PC-3 (cell line): ENCODE measurements around the gene MRPL37. TPM values are rescaled to one million over a fixed set of nuclear protein-coding genes. Genes with fewer than 3 reads are reported as not detected.

Experiments used
- ATAC-seq: fragments of 200-7000 bp; cut with Tn5 transposase; 2 replicates; pipeline ENCODE4 v1.9.1; 2020; ENCODE audit warnings: mild to moderate bottlenecking, moderate library complexity
- BruUV-seq: library from RNA; stranded (reverse); fragments of 400-500 nt; replicated peaks from 2 replicates; lab custom pipeline; 2021; lab: Mats Ljungman, UMichigan
- CTCF ChIA-PET: fragments of 300-600 bp; sonication (Branson Sonifier 250); formaldehyde crosslinking; loops from one replicate; lab custom pipeline; 2022; ENCODE audit warnings: antibody characterized with exemption; lab: Charles Lee
- POLR2A ChIA-PET: fragments of 300-600 bp; sonication (Branson Sonifier 250); formaldehyde crosslinking; loops from one replicate; lab custom pipeline; 2022; ENCODE audit warnings: antibody characterized with exemption; ENCODE audit not compliant: unreplicated experiment; lab: Charles Lee
- DNase-seq: peaks from one replicate; pipeline ENCODE4 v3.0.0-alpha.2; 2015
- H2AFZ ChIP-seq: fragments of 300-600 bp; sonication (generic); 2 replicates; pipeline ENCODE4 v1.6.0; 2016; ENCODE audit warnings: antibody characterized with exemption, low read length
- H3F3A ChIP-seq: fragments of 300-600 bp; sonication (generic); one replicate; pipeline ENCODE4 v1.6.0; 2017; ENCODE audit warnings: antibody characterized with exemption, low read length, control low read depth, mild to moderate bottlenecking; ENCODE audit not compliant: unreplicated experiment
- H3K27ac ChIP-seq: fragments of 300-600 bp; sonication (generic); 2 replicates; pipeline ENCODE4 v1.5.1; 2016; ENCODE audit warnings: mild to moderate bottlenecking, low read length
- H3K27me3 ChIP-seq: fragments of 300-600 bp; sonication (generic); 2 replicates; pipeline ENCODE4 v1.6.1; 2016; ENCODE audit warnings: low read length, mixed read lengths
- H3K36me3 ChIP-seq: fragments of 300-600 bp; sonication (generic); 2 replicates; pipeline ENCODE4 v1.6.1; 2016; ENCODE audit warnings: low read depth, mixed run types, low read length, mixed read lengths
- H3K4me1 ChIP-seq: fragments of 300-600 bp; sonication (generic); 2 replicates; pipeline ENCODE4 v1.5.1; 2016; ENCODE audit warnings: low read length; ENCODE audit not compliant: insufficient read depth
- H3K4me2 ChIP-seq: fragments of 300-600 bp; sonication (generic); 2 replicates; pipeline ENCODE4 v1.6.0; 2016; ENCODE audit warnings: low read length
- H3K4me3 ChIP-seq: fragments of 300-600 bp; sonication (generic); 2 replicates; pipeline ENCODE4 v1.5.1; 2016; ENCODE audit warnings: mild to moderate bottlenecking, low read length, mixed read lengths
- H3K79me2 ChIP-seq: fragments of 300-600 bp; sonication (generic); 2 replicates; pipeline ENCODE4 v1.6.1; 2017; ENCODE audit warnings: low read length, mixed read lengths
- H3K9ac ChIP-seq: fragments of 300-600 bp; sonication (generic); 2 replicates; pipeline ENCODE4 v1.6.0; 2016; ENCODE audit warnings: mild to moderate bottlenecking, low read length
- H3K9me2 ChIP-seq: fragments of 300-600 bp; sonication (generic); replicated peaks from 2 replicates; pipeline ENCODE4 v1.6.1; 2016; ENCODE audit warnings: mixed run types, low read length, mixed read lengths
- H3K9me3 ChIP-seq: fragments of 300-600 bp; sonication (generic); 2 replicates; pipeline ENCODE4 v1.6.1; 2016; ENCODE audit warnings: low read length, mixed read lengths
- H4K20me1 ChIP-seq: fragments of 300-600 bp; sonication (generic); 2 replicates; pipeline ENCODE4 v1.6.1; 2016; ENCODE audit warnings: low read length, mixed read lengths
- EZH2 ChIP-seq: fragments of 300-600 bp; sonication (generic); IDR thresholded peaks from one replicate; pipeline ENCODE4 v1.6.1; 2017; ENCODE audit warnings: antibody characterized with exemption, mild to moderate bottlenecking, low read length; ENCODE audit not compliant: unreplicated experiment
- EZH2phosphoT487 ChIP-seq: fragments of 300-600 bp; sonication (generic); IDR thresholded peaks from 2 replicates; pipeline ENCODE4 v1.6.1; 2018; ENCODE audit warnings: mild to moderate bottlenecking, antibody characterized with exemption, low read length, borderline replicate concordance
- intact Hi-C: fragments of 100-400 bp; cut with micrococcal nuclease; formaldehyde crosslinking; loops from 2 replicates; pipeline ENCODE4 v1.9.0; 2023
- total RNA-seq: library from RNA; depleted of rRNA; stranded (reverse); fragments of >200 nt; gene quantifications from 2 replicates; pipeline ENCODE4 v1.2.3, GENCODE V29; 2014
- TF ChIP-seq, protein P1 (sequence below): fragments of 300-600 bp; sonication (generic); conservative IDR thresholded peaks from 2 replicates; pipeline ENCODE4 v1.5.1; 2017; ENCODE audit warnings: antibody characterized with exemption, low read depth, mild to moderate bottlenecking, low read length

Gene MRPL37
- total RNA-seq, 1 experiment from 2014 or later: 191 TPM

DNA sequence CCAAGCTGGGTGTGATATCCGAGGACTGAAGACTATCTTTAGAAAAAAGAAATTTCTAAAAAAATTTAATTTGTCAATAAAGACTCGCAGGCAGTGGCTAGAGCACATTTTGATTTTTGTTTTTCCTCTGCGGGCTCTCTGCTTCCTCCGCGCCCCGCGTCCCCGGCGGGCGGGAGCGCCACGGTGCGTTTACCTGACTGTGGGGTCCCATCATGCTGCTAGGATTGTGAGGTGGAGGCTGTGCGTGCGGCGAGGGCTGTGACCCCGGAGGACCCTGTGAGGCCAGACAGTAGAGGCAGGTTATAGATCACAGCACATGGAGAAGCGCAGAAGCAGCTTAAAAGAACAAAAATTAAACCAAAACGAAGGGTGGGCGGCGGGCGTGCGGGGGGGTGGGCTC is 57.9 kb downstream of the MRPL37 start:
- no TSS peak for BruUV-seq
- POLR2A ChIA-PET: no interaction called here

DNA sequence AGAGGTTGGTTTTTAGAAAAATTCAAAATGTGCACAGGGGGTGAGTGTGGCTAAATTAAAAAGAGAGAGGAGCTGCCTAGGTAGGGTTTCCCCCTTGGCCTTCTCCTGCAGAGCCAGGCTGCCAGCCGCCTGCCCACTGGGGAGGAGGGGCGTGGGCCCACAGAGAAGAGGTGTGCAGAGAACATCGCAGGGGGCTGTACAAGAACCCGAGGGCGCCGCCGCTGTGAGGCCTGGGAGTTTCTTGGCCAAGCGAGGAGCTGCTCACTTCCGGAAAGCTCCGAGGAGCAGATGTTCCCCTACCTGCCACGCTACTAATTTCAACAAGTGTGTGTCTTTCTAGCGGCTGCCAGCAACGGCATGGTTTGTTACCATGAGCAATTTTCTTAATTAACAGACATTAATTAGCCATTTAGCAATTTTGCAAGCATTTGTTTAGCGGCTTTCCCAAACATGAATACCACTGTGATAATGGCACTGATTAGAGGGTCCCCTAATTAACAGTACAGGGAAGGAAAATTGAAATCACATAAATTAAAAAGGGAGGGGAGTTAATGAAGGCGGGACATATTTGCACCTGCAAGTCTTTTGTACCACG is 59.7 kb downstream of the MRPL37 start:
- H4K20me1 ChIP-seq: no peaks in the 10 kb centered on the region
- H3K9me2 ChIP-seq: no peaks in the 10 kb centered on the region
- DNase-seq: no peak
- H2AFZ ChIP-seq: no peak overlapping the region
- TF ChIP-seq EZH2phosphoT487: no peak
- TF ChIP-seq, protein P1, sequence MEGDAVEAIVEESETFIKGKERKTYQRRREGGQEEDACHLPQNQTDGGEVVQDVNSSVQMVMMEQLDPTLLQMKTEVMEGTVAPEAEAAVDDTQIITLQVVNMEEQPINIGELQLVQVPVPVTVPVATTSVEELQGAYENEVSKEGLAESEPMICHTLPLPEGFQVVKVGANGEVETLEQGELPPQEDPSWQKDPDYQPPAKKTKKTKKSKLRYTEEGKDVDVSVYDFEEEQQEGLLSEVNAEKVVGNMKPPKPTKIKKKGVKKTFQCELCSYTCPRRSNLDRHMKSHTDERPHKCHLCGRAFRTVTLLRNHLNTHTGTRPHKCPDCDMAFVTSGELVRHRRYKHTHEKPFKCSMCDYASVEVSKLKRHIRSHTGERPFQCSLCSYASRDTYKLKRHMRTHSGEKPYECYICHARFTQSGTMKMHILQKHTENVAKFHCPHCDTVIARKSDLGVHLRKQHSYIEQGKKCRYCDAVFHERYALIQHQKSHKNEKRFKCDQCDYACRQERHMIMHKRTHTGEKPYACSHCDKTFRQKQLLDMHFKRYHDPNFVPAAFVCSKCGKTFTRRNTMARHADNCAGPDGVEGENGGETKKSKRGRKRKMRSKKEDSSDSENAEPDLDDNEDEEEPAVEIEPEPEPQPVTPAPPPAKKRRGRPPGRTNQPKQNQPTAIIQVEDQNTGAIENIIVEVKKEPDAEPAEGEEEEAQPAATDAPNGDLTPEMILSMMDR: no peak
- TF ChIP-seq EZH2: no peak
- intact Hi-C loops: no loop called here
- H3F3A ChIP-seq: no peaks in the 10 kb centered on the region
- POLR2A ChIA-PET: no interaction called here
- CTCF ChIA-PET: no interaction called here
- no peaks in the 10 kb centered on the region for H3K79me2 ChIP-seq
- no peaks in the 10 kb centered on the region for H3K27me3 ChIP-seq
- H3K9me3 ChIP-seq: no peaks in the 10 kb centered on the region
- ATAC-seq: no peak
- no peaks in the 10 kb centered on the region for H3K36me3 ChIP-seq
- no peak overlapping the region for H3K9ac ChIP-seq
- H3K4me3 ChIP-seq: no peak overlapping the region
- H3K4me1 ChIP-seq: peaks cover 4% of the 10 kb centered on the region; the same call in 1 of the 2 replicates
- BruUV-seq: no TSS peak
- H3K27ac ChIP-seq: no peak overlapping the region
- H3K4me2 ChIP-seq: no peak overlapping the region

More for the DNA sequence above, 57.9 kb downstream of the MRPL37 start:
- H3F3A ChIP-seq: no peaks in the 10 kb centered on the region
- TF ChIP-seq, protein P1: no peak
- no peak for TF ChIP-seq EZH2phosphoT487
- no peak for TF ChIP-seq EZH2
- H3K9me3 ChIP-seq: no peaks in the 10 kb centered on the region
- DNase-seq (no peak), ATAC-seq (no peak)
- intact Hi-C loops: no loop called here
- no peak overlapping the region for H3K27ac ChIP-seq
- H3K9ac ChIP-seq: no peak overlapping the region
- no peaks in the 10 kb centered on the region for H3K79me2 ChIP-seq
- no peaks in the 10 kb centered on the region for H3K9me2 ChIP-seq
- no peak overlapping the region for H3K4me2 ChIP-seq
- no peaks in the 10 kb centered on the region for H3K36me3 ChIP-seq
- CTCF ChIA-PET: no interaction called here
- H3K27me3 ChIP-seq: no peaks in the 10 kb centered on the region
- H3K4me3 ChIP-seq: no peak overlapping the region
- no peak overlapping the region for H2AFZ ChIP-seq
- peaks cover 22% of the 10 kb centered on the region for H3K4me1 ChIP-seq
- no peaks in the 10 kb centered on the region for H4K20me1 ChIP-seq

DNA sequence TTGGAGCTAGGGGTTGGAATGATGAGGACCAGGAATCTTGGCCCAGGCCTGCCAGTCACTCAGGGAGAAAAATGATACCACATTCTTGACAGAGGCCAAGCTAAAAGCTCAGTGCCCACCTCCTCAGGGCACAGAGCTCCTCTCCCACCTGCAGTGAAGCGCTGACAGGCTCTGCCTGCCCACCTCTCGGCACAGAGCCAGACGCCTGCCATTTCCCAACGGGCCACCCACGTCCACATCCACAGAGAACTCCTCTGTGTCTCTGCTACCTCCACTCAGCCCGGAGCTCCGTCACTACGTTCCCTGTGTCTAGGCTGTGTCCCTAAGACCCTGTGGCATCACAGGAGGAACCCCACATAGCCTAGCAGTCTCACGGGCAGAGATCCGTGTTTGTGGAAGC is 60.8 kb downstream of the MRPL37 start:
- Histone ChIP-seq H3K27me3 (no peaks in the 10 kb centered on the region), H3K27ac (no peak overlapping the region), H4K20me1 (no peaks in the 10 kb centered on the region), H3K4me1 (no peaks in the 10 kb centered on the region), H3K9me2 (no peaks in the 10 kb centered on the region), H2AFZ (no peak overlapping the region), H3F3A (no peaks in the 10 kb centered on the region), H3K4me3 (no peak overlapping the region), H3K36me3 (no peaks in the 10 kb centered on the region), H3K9ac (no peak overlapping the region), H3K79me2 (no peaks in the 10 kb centered on the region), H3K9me3 (no peaks in the 10 kb centered on the region), H3K4me2 (no peak overlapping the region)
- intact Hi-C loops: no loop called here
- ATAC-seq (no peak), DNase-seq (no peak)
- TF ChIP-seq, protein P1: no peak
- no peak for TF ChIP-seq EZH2
- TF ChIP-seq EZH2phosphoT487: no peak
- no TSS peak for BruUV-seq
- POLR2A ChIA-PET: no interaction called here
- CTCF ChIA-PET: no interaction called here
